HepG2 (cell line): ENCODE results near the gene ELAPOR1. TPM values are rescaled to one million over a fixed set of nuclear protein-coding genes. Genes with fewer than 3 reads are reported as not detected.

ENCODE experiments used
- CBFB ChIP-seq: sonication (generic); formaldehyde crosslinking; IDR thresholded peaks from 2 replicates; pipeline ENCODE4 v1.4.0; 2020; ENCODE audit warnings: missing genetic modification reagents
- CCAR2 ChIP-seq: fragments of 200-400 bp; formaldehyde crosslinking; optimal IDR thresholded peaks from 2 replicates; pipeline ENCODE3; 2018; ENCODE audit warnings: low read depth, mild to moderate bottlenecking, low read length, moderate library complexity
- ERF ChIP-seq: IDR thresholded peaks from 2 replicates; pipeline ENCODE4 v1.6.1; 2018; ENCODE audit warnings: missing biosample characterization, missing genetic modification reagents
- KDM1A ChIP-seq: IDR thresholded peaks from 2 replicates; pipeline ENCODE4 v1.6.1; 2016; ENCODE audit warnings: missing compliant biosample characterization
- PAXIP1 ChIP-seq: sonication (generic); formaldehyde crosslinking; conservative IDR thresholded peaks from 2 replicates; pipeline ENCODE4 v1.4.0; 2020; ENCODE audit warnings: mild to moderate bottlenecking, missing genetic modification reagents, moderate library complexity
- POLR2G ChIP-seq: fragments of 200-400 bp; formaldehyde crosslinking; IDR thresholded peaks from 2 replicates; pipeline ENCODE4 v1.6.1; 2018; ENCODE audit warnings: mild to moderate bottlenecking, low read depth, low read length, moderate library complexity
- RCOR2 ChIP-seq: IDR thresholded peaks from 2 replicates; pipeline ENCODE4 v1.6.1; 2016; ENCODE audit warnings: missing biosample characterization, missing genetic modification reagents
- SIN3B ChIP-seq: fragments of 150-350 bp; IDR thresholded peaks from 2 replicates; pipeline ENCODE4 v1.6.1; 2014; ENCODE audit warnings: low read length
- UBTF ChIP-seq: sonication (generic); formaldehyde crosslinking; IDR thresholded peaks from 2 replicates; pipeline ENCODE4 v1.4.0; 2020; ENCODE audit warnings: mild to moderate bottlenecking, missing genetic modification reagents
- XRCC5 ChIP-seq: fragments of 200-400 bp; formaldehyde crosslinking; optimal IDR thresholded peaks from 2 replicates; pipeline ENCODE3; 2017; ENCODE audit warnings: mild to moderate bottlenecking, low read length
- ZBTB44 ChIP-seq: sonication (generic); formaldehyde crosslinking; IDR thresholded peaks from 2 replicates; pipeline ENCODE4 v1.4.0; 2020; ENCODE audit warnings: missing genetic modification reagents
- ZNF407 ChIP-seq: sonication (generic); formaldehyde crosslinking; IDR thresholded peaks from one replicate; pipeline ENCODE4 v1.5.1; 2020; ENCODE audit warnings: mild to moderate bottlenecking, missing genetic modification reagents; ENCODE audit errors: not compliant biosample characterization
- ZNF713 ChIP-seq: sonication (generic); formaldehyde crosslinking; IDR thresholded peaks from 2 replicates; pipeline ENCODE4 v1.4.0; 2020; ENCODE audit warnings: mild to moderate bottlenecking, missing genetic modification reagents
- polyA plus RNA-seq, 8 experiments: library from polyadenylated mRNA; depleted of rRNA in 3 of 8; stranded (reverse) in 7 of 8; unstranded in 1 of 8; fragments of >200 nt; fragmentation: Illumina TruSeq in 4 of 8; extraction: Trizol in 4 of 8; gene quantifications; 2 replicates each; pipeline versions ENCODE4 v1.2.1 to v1.2.3, GENCODE V29; 2011 to 2016; ENCODE audit warnings: low read depth in 4 of 8, missing spikeins in 1 of 8, mixed read lengths in 1 of 8; ENCODE audit not compliant: insufficient read depth in 1 of 8
- total RNA-seq, 5 experiments: library from RNA; depleted of rRNA; stranded (reverse); fragments of >200 nt; fragmentation: Illumina TruSeq; extraction: Trizol; gene quantifications; 2 replicates each; pipeline ENCODE4 v1.2.3, GENCODE V29; 2016; ENCODE audit warnings: low read depth in 1 of 5

Gene ELAPOR1
- total and polyA plus RNA-seq, 2 of the 13 experiments (the other 11 are each of a cell fraction or from before 2014, with no cell fraction given), result 0.13 to 0.20 TPM

DNA sequence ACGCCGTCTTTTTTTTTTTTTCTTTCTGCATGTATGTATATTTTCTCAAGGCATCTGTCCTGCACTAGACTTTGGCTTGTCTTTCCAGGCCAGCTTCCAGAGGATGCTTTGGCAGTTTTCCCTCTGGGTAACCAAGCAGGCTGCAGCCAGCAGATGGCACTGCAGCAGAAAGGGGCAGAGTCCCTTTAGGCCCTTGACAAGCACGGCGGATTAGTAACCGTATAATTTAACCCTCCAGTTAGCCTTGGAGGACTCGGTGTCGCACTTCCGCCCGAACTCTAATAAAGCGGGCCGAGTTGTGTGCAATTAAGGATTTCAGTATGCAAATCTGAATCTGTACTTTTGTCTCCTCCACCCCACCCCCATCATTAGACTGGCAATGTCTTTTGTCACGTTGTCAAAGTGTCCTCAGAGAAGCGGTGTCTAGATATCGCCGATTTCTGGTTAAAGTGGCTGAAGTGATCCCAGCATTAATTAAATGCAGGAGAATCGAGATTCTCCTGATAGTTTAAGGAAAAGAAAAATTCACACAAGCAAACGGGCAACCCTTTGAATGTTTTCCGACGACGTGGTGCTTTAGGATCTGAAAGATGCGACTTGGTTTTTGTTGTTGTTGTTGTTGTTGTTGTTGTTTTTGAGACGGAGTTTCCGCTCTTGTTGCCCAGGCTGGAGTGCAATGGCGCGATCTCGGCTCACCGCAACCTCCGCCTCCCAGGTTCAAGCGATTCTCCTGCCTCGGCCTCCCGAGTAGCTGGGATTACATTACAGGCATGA is 24.5 kb upstream of the ELAPOR1 start (continued):
- TF ChIP-seq PAXIP1 (CRISPR knock-in tag) (peak; percentile 33; the same call in 1 of the 2 replicates), ERF (CRISPR knock-in tag) (peak; percentile 21; the same call in 1 of the 2 replicates), UBTF (CRISPR knock-in tag) (0 out of 2 replicates have a peak, but pooled peaks have one; percentile 23), SIN3B (no peak), CCAR2 (peak; percentile 34), XRCC5 (peak; percentile 95), ZBTB44 (CRISPR knock-in tag) (no peak), ZNF407 (no peak), ZNF713 (no peak), RCOR2 (CRISPR knock-in tag) (peak; percentile 77; the same call in 1 of the 2 replicates), KDM1A (CRISPR knock-in tag) (peak; percentile 68; the same call in 1 of the 2 replicates), CBFB (0 out of 2 replicates have a peak, but pooled peaks have one; percentile 32), POLR2G (no peak)
